H9 (cell line): ENCODE results near the gene TMC3. TPM values are rescaled to one million over a fixed set of nuclear protein-coding genes. Genes with fewer than 3 reads are reported as not detected.

Source experiments
- DNase-seq: peaks from one replicate; pipeline ENCODE4 v3.0.0-alpha.2; 2017
- H2AFZ ChIP-seq: one replicate; pipeline ENCODE4 v1.6.1; 2013; ENCODE audit warnings: mild to moderate bottlenecking, low read length, control low read depth, moderate library complexity
- H2AK5ac ChIP-seq: 2 replicates; pipeline ENCODE4 v1.6.1; 2013; ENCODE audit warnings: low read length, control low read depth, mixed read lengths; ENCODE audit not compliant: insufficient read length
- H2BK120ac ChIP-seq: one replicate; pipeline ENCODE4 v1.6.1; 2013; ENCODE audit warnings: low read depth, mild to moderate bottlenecking, low read length, control low read depth, inconsistent platforms; ENCODE audit not compliant: poor library complexity, severe bottlenecking
- H2BK12ac ChIP-seq: 2 replicates; pipeline ENCODE4 v1.6.1; 2013; ENCODE audit warnings: low read length, control low read depth, mixed read lengths, low read depth; ENCODE audit not compliant: insufficient read length
- H2BK15ac ChIP-seq: 2 replicates; pipeline ENCODE4 v1.6.1; 2013; ENCODE audit warnings: low read depth, low read length, control low read depth
- H2BK20ac ChIP-seq: one replicate; pipeline ENCODE4 v1.6.1; 2013; ENCODE audit warnings: low read depth, mild to moderate bottlenecking, low read length, control low read depth, inconsistent platforms; ENCODE audit not compliant: poor library complexity, severe bottlenecking
- H2BK5ac ChIP-seq: 2 replicates; pipeline ENCODE4 v1.6.1; 2013; ENCODE audit warnings: low read length, control low read depth, mixed read lengths; ENCODE audit not compliant: insufficient read length
- H3K14ac ChIP-seq: 2 replicates; pipeline ENCODE4 v1.6.1; 2013; ENCODE audit warnings: low read length, control low read depth; ENCODE audit not compliant: insufficient read depth
- H3K18ac ChIP-seq: 2 replicates; pipeline ENCODE4 v1.6.1; 2013; ENCODE audit warnings: low read depth, mild to moderate bottlenecking, mixed read lengths, low read length, control low read depth; ENCODE audit not compliant: insufficient read length
- H3K23ac ChIP-seq: 2 replicates; pipeline ENCODE4 v1.6.1; 2013; ENCODE audit warnings: low read length, control low read depth, mixed read lengths, low read depth; ENCODE audit not compliant: insufficient read length
- H3K23me2 ChIP-seq: 2 replicates; pipeline ENCODE4 v1.6.1; 2013; ENCODE audit warnings: low read depth, mild to moderate bottlenecking, mixed read lengths, low read length, control low read depth; ENCODE audit not compliant: insufficient read length, poor library complexity, severe bottlenecking
- H3K27ac ChIP-seq: 2 replicates; pipeline ENCODE4 v1.5.1; 2013; ENCODE audit warnings: low read length, control low read depth, mixed read lengths, low read depth; ENCODE audit not compliant: insufficient read length
- H3K27me3 ChIP-seq: 2 replicates; pipeline ENCODE4 v1.6.1; 2013; ENCODE audit warnings: low read length, control low read depth, inconsistent platforms; ENCODE audit not compliant: insufficient read depth
- H3K4ac ChIP-seq: 2 replicates; pipeline ENCODE4 v1.6.1; 2013; ENCODE audit warnings: low read depth, mild to moderate bottlenecking, control low read depth, inconsistent platforms, low read length, moderate library complexity
- H3K4me1 ChIP-seq: 2 replicates; pipeline ENCODE4 v1.6.1; 2013; ENCODE audit warnings: low read length, control low read depth, inconsistent platforms; ENCODE audit not compliant: insufficient read depth
- H3K4me2 ChIP-seq: 2 replicates; pipeline ENCODE4 v1.6.1; 2013; ENCODE audit warnings: low read length, control low read depth, mixed read lengths; ENCODE audit not compliant: insufficient read length, insufficient read depth
- H3K56ac ChIP-seq: 2 replicates; pipeline ENCODE4 v1.6.1; 2013; ENCODE audit warnings: low read depth, mild to moderate bottlenecking, mixed read lengths, low read length, control low read depth; ENCODE audit not compliant: insufficient read length
- H3K79me1 ChIP-seq: 2 replicates; pipeline ENCODE4 v1.6.1; 2013; ENCODE audit warnings: low read depth, mild to moderate bottlenecking, moderate library complexity, low read length, control low read depth, inconsistent platforms; ENCODE audit not compliant: insufficient read depth, poor library complexity, severe bottlenecking
- H3K79me2 ChIP-seq: 2 replicates; pipeline ENCODE4 v1.6.1; 2013; ENCODE audit warnings: low read length, control low read depth, inconsistent platforms; ENCODE audit not compliant: insufficient read depth
- H3K9ac ChIP-seq: 2 replicates; pipeline ENCODE4 v1.6.1; 2013; ENCODE audit warnings: low read length, control low read depth, mixed read lengths; ENCODE audit not compliant: insufficient read length; ENCODE audit errors: extremely low read depth
- H3K9me3 ChIP-seq: one replicate; pipeline ENCODE4 v1.6.1; 2013; ENCODE audit warnings: low read depth, low read length, inconsistent platforms; ENCODE audit not compliant: control insufficient read depth
- H3T11ph ChIP-seq: one replicate; pipeline ENCODE4 v1.6.1; 2013; ENCODE audit warnings: mild to moderate bottlenecking, low read length, control low read depth, inconsistent platforms
- H4K20me1 ChIP-seq: one replicate; pipeline ENCODE4 v1.6.1; 2013; ENCODE audit not compliant: control insufficient read depth, insufficient read length, insufficient read depth
- H4K5ac ChIP-seq: 2 replicates; pipeline ENCODE4 v1.6.1; 2013; ENCODE audit warnings: low read depth, mild to moderate bottlenecking, mixed read lengths, low read length, control low read depth; ENCODE audit not compliant: insufficient read length
- H4K8ac ChIP-seq: replicated peaks from 2 replicates; pipeline ENCODE4 v1.6.1; 2013; ENCODE audit warnings: low read length, control low read depth, mixed read lengths, low read depth; ENCODE audit not compliant: insufficient read length
- H4K91ac ChIP-seq: 2 replicates; pipeline ENCODE4 v1.6.1; 2013; ENCODE audit warnings: low read depth, mild to moderate bottlenecking, moderate library complexity, mixed read lengths, low read length, control low read depth; ENCODE audit not compliant: insufficient read length
- H3K27ac Mint-ChIP-seq, 3 experiments: 2 replicates in 2 of 3; 3 replicates in 1 of 3; pipeline ENCODE4 v1.8.0; 2020 to 2021; ENCODE audit warnings: mixed read lengths in 3 of 3, mild to moderate bottlenecking in 1 of 3, moderate library complexity in 1 of 3
- H3K27me3 Mint-ChIP-seq: 2 replicates; pipeline ENCODE4 v1.8.0; 2021; ENCODE audit warnings: low read depth, mild to moderate bottlenecking, moderate library complexity, mixed read lengths
- H3K36me3 Mint-ChIP-seq, 3 experiments: 2 replicates in 2 of 3; 3 replicates in 1 of 3; pipeline ENCODE4 v1.8.0; 2020 to 2021; ENCODE audit warnings: low read depth in 3 of 3, mixed read lengths in 3 of 3; ENCODE audit not compliant: insufficient read depth in 1 of 3
- H3K4me1 Mint-ChIP-seq, 2 experiments: 2 replicates each; pipeline ENCODE4 v1.8.0; 2020; ENCODE audit warnings: mixed read lengths in 2 of 2
- H3K4me3 Mint-ChIP-seq, 2 experiments: 2 replicates in 1 of 2; 3 replicates in 1 of 2; pipeline ENCODE4 v1.8.0; 2020 to 2021; ENCODE audit warnings: mild to moderate bottlenecking in 2 of 2, mixed read lengths in 2 of 2, moderate library complexity in 1 of 2
- H3K9me3 Mint-ChIP-seq, 2 experiments: 2 replicates in 1 of 2; 3 replicates in 1 of 2; pipeline ENCODE4 v1.8.0; 2020; ENCODE audit warnings: mild to moderate bottlenecking in 2 of 2, mixed read lengths in 2 of 2, moderate library complexity in 1 of 2
- WGBS: extraction: QIAGEN DNeasy Blood & Tissue Kit; methylation state at CpG from one replicate; pipeline ENCODE4 v1.1.7; 2013; ENCODE audit warnings: missing lambda C conversion rate, low lambda C conversion rate, mixed read lengths; ENCODE audit not compliant: insufficient read length; ENCODE audit errors: extremely low coverage; 5-methylcytosine and 5-hydroxymethylcytosine counted together
- total RNA-seq: library from RNA; stranded (reverse); gene quantifications from 2 replicates; pipeline ENCODE4 v1.2.1, GENCODE V29; 2021
- TF ChIP-seq, protein P1 (sequence below): fragments of 200-600 bp; sonication (generic); conservative IDR thresholded peaks from 3 replicates; pipeline ENCODE4 v1.8.0; 2021; ENCODE audit warnings: antibody characterized with exemption, mild to moderate bottlenecking

Gene TMC3
- total RNA-seq, 1 experiment from 2014 or later, result not detected

DNA sequence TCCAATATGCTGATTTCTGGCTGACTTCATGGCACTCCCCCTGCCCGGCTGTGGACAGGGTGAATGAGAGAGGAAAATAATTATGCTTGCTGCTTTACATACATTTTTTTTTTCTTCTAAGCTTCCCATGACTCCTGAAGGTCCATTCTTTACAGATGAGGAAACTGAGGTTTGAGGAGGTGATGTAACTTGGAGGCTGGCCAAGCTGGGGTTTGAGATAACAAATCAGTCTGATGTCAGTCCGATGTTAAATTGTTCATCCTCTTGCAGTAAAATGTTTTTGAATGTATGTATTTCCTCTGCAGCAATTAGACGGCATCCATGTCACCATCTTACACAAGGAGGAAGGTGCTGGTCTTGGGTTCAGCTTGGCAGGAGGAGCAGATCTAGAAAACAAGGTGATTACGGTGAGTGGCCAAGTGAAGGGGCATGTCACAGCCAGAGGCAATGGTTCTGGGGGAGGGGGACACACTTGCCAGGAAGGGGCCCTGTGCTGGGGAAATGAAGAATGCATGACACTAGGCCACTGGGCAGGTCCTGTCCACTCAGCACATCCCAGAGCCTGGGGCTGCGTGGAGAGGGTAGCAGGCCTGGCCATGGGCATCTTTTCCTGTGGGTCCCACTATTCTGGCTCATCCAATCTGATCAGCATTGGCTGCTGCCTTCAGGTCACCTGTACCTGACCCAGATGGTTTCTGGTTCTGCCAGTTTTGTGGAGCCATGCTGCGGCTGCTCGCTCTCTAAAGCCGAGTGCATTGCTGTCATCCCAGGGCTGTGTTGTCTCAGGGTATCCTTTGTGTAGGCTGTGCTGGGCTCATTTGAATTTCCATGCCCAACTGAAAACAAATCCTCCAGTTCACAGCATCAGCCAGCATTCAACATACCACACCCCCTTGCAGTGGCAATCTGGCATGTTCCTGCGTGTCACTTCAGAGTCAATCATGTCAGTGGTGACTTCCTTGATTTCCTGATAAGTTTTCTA lies 70.5 kb downstream of the TMC3 start:
- H3K4me2 ChIP-seq, result no peak overlapping the region
- peak overlapping the region in 1 of 2 experiments; percentile 54; a peak in 2 of 5 replicates for H3K4me3 Mint-ChIP-seq
- DNase-seq, result no peak
- H3K79me1 ChIP-seq, result no peaks in the 10 kb centered on the region
- H3K23me2 ChIP-seq, result no peaks in the 10 kb centered on the region
- no peaks in the 10 kb centered on the region for H4K20me1 ChIP-seq
- H2BK20ac ChIP-seq, result no peak overlapping the region
- H3T11ph ChIP-seq, result no peak overlapping the region
- H3K9ac ChIP-seq, result no peak overlapping the region
- H3K79me2 ChIP-seq, result no peaks in the 10 kb centered on the region
- no peak overlapping the region for H3K14ac ChIP-seq
- H2BK120ac ChIP-seq, result no peak overlapping the region
- H4K8ac ChIP-seq, result no peak overlapping the region
- no peak overlapping the region for H2AK5ac ChIP-seq
- H2BK5ac ChIP-seq, result no peak overlapping the region
- H3K27ac Mint-ChIP-seq, result peak overlapping the region in 1 of 3 experiments; percentile 45; a peak in 2 of 7 replicates
- H3K4ac ChIP-seq, result no peak overlapping the region
- peaks cover 31 to 33% of the 10 kb centered on the region in 2 experiments for H3K4me1 Mint-ChIP-seq
- no peak overlapping the region for H3K18ac ChIP-seq
- no peak overlapping the region for H2AFZ ChIP-seq
- H3K56ac ChIP-seq, result no peak overlapping the region
- no peaks in the 10 kb centered on the region for H3K9me3 ChIP-seq
- no peak overlapping the region for H3K23ac ChIP-seq
- no CpG with 5 or more reads among the region's 9 CpGs for WGBS
- no peaks in the 10 kb centered on the region for H3K9me3 Mint-ChIP-seq
- H3K4me1 ChIP-seq, result peaks cover 4% of the 10 kb centered on the region; the same call in 1 of the 2 replicates
- peaks cover 0 to 2% (median 0%) of the 10 kb centered on the region in 3 experiments; a peak in 1 of 7 replicates for H3K36me3 Mint-ChIP-seq
- H3K27me3 Mint-ChIP-seq, result peaks cover 2% of the 10 kb centered on the region
- TF ChIP-seq, protein P1, sequence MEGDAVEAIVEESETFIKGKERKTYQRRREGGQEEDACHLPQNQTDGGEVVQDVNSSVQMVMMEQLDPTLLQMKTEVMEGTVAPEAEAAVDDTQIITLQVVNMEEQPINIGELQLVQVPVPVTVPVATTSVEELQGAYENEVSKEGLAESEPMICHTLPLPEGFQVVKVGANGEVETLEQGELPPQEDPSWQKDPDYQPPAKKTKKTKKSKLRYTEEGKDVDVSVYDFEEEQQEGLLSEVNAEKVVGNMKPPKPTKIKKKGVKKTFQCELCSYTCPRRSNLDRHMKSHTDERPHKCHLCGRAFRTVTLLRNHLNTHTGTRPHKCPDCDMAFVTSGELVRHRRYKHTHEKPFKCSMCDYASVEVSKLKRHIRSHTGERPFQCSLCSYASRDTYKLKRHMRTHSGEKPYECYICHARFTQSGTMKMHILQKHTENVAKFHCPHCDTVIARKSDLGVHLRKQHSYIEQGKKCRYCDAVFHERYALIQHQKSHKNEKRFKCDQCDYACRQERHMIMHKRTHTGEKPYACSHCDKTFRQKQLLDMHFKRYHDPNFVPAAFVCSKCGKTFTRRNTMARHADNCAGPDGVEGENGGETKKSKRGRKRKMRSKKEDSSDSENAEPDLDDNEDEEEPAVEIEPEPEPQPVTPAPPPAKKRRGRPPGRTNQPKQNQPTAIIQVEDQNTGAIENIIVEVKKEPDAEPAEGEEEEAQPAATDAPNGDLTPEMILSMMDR, result no peak
- H3K27me3 ChIP-seq, result no peaks in the 10 kb centered on the region
- no peak overlapping the region for H3K27ac ChIP-seq
- no peak overlapping the region for H4K91ac ChIP-seq
- H2BK15ac ChIP-seq, result no peak overlapping the region
- no peak overlapping the region for H4K5ac ChIP-seq
- no peak overlapping the region for H2BK12ac ChIP-seq
